Stimulated activated CD4-positive, alpha-beta T cell treated with anti-CD3 and anti-CD28 coated beads, Interleukin-2, amount 100 ng/mL, for 24 hours (primary cell): ENCODE results near the gene GNG7.
"Not testable (repeated sequence)": the region's sequence is repeated elsewhere in the genome, so short reads cannot be mapped to it uniquely, and the experiment has no call there.

Experiments used
- DNase-seq, 2 donors: peaks; one replicate each; pipeline ENCODE4 v3.0.0-alpha.2; 2020

Gene GNG7

DNA sequence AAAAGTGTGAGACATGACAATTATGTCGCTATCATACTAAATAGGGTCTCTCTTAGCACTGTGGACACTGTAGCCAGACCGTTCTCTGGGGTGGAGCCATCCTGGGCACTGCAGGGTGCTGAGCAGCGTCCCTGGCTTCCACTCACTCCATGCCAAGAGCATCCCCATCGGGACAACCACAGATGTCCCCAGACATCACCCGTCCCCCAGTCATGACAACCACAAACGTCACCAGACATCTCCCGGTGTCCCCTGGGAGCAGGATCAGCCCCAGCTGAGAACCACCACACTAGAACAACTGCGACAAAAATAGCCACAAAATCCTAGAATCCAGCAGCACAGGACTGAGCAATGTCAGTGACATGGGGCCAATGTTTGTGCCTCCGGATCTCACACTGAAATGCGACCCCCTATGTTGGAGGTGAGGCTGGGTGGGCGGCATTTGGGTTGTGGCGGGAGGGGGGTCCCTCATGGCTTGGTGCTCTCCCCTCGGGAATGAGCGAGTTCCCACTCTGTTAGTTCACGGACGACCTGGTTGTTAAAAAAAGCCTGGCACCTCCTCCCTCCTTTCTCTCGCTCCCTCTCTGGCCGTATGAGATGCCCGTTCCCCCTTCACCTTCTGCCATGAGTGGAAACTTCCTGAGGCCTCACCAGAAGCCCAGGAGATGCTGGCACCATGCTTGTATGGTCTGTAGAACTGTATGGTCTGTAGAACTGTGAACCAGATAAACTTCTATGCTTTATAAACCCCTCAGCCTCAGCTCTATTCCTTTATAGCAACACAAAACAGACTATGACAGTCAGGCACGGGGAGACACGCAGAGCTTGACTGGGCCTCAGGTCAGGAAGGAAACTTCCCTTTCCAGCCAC lies 132.7 kb downstream of the GNG7 start:
- no peak for DNase-seq

- DNase-seq = no peak
Observed at GRCh38 chr19:2567996-2568395, 134.5 kb downstream of the GNG7 start.

DNA sequence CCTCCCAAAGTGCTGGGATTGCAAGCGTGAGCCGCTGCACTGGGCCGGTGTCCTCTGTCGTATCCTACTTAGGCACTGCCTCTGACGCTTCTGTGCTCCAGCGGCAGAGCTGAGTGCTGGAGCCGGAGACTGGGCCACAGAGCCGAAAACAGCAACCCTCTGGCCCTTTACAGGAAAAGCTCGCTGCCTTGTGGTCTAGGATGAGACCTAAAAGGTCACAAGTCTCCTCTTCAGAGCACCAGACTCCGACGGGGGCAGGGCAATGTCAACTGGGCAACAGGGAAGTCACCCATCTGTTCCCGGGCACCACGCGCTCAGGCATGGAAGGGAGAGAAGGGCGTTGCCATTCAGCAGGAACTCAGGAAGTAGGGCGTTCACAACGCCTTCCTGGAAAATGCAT lies 134.9 kb downstream of the GNG7 start:
- DNase-seq = no peak

- not testable (repeated sequence) for DNase-seq
Observed at GRCh38 chr19:2563546-2563945, 138.9 kb downstream of the GNG7 start.

DNA sequence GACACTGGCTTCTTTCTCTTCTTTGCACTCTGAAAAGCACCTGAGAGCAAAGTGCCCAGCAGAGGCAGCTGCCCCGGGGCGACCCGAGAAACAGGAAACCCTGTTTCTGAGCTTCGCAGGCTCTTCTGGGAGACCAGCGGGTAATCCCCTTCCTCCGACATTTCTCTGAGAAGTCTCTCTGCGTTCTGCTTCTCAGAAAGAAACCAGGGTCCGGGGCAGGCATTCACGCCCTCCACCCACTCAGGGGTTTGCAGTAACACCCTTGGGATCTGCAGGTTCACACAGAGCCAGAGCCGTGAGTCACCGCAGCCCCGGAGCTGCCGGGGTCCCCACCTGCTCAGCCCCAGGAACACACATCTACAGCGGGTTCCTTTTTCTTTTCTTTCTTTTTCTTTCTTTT lies 140.6 kb downstream of the GNG7 start:
- DNase-seq = peak; percentile 59 to 76

DNA sequence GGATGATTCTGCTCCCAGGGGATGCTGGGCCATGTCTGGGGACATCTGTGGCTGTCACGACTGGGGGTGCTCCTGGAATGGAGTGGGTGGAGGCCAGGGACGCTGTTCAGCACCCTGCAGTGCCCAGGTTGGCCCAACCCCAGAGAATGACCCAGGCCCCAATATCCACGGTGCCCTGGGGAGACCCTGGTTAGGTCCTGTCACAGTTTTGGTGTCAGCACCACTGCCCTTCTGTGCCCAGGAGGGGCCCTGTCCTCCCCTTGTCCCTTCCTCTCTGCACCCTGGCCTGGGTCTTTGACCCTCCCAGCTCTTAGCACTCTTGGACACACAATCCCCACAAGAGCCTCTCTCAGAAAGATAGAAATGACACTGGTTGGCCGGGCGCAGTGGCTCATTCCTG lies 141.3 kb downstream of the GNG7 start:
- no peak for DNase-seq

DNA sequence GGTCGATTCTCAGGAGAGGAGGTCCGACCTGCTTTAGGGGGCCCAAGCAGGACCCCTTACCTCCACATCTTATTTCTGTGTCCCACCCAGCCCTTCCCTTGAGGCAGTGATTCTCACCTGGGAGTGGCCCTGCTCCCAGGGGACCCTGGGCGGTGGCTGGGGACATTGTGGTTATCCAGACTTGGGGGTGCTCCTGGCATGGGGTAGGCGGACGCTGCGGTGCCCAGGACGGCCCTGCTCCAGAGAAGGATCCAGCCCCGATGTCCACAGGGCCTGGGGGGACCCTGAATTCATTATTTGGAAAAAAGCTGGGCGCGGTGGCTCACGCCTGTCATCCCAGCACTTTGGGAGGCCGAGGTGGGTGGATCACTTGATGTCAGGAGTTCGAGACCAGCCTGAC lies 142.1 kb downstream of the GNG7 start:
- no peak for DNase-seq

- no peak for DNase-seq
Observed at GRCh38 chr19:2558543-2558942, 144.0 kb downstream of the GNG7 start.

- not testable (repeated sequence) for DNase-seq
Observed at GRCh38 chr19:2558131-2558530, 144.4 kb downstream of the GNG7 start.

GRCh38 chr19:2557093-2557440 lies 145.4 kb downstream of the GNG7 start:
- no peak for DNase-seq

DNA sequence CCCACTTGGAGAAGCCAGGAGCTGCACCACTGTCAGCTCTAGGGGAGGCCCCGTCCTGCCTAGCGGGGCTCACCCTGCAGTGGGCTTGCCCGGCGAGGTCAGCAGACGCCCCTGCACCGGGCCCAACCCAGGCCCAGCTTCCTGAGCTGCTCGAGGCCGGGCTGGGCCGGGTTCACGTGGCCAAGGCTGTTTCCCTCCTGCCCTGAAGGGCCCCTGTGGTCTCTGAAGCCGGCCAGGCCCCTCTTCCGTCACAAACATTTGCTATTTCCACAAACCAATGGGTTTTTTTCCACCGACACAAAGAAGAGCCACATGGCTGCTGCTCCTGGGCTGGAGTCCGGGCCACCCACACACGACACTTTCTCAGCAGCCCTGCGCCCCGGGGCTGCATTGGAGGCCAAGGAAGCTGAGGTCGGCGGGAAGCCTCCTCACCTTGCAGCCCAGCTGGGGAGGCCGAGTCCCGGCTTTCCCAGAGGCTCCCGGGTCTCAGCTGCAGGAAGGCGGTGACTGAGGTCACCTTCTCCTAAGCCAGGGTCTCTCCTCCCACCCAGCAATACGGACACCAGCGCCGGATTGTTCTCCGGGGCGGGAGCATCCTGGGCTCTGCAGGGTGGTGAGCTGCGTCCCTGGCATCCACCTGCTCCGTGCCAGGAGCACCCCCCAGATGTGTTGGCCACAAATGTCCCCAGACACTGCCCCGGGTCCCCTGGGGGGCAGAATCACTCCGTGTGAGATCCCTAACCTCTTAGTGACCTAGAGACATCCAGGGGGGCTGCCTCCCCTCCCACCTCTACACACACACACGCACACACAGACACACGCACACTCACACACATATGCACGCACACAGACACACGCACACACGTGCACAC lies 146.0 kb downstream of the GNG7 start:
- DNase-seq = no peak

DNA sequence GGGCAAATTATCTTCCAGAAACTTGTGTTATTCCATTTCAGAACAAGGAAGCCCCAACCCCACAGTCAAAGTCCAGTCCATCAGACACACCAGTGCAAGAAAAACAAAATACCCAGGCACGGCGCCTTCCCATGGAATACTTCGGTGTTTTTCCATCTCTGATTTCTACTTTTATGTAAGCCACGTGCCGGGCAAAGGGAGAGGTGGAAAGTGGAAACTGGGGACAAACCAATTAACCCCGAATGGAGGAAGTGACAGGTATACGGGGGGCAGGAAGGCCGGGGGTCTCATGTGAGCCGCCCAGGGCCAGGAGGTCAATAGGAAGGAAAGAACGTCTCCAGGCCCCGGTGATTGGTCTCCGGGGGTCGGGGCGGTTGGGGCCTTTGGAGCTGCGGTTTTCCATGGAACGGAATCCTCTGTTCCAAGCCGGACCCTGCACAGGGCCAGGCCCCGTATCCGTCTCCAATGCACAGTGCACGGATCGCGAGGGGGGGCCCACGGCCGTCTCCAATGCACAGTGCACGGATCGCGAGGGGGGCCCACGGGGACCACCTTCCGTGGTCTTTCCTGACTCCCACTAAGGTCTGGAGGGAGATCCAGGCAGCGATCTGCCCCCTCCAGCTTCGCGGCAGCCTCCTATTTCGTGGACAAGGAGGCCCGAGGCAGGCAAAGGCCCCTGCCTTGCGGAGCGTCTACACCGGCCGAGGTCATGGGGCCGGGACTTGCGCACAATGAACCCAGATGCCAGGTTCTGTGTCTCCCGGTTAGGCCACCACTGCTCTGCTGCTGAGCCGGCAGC lies 146.9 kb downstream of the GNG7 start:
- no peak for DNase-seq

DNA sequence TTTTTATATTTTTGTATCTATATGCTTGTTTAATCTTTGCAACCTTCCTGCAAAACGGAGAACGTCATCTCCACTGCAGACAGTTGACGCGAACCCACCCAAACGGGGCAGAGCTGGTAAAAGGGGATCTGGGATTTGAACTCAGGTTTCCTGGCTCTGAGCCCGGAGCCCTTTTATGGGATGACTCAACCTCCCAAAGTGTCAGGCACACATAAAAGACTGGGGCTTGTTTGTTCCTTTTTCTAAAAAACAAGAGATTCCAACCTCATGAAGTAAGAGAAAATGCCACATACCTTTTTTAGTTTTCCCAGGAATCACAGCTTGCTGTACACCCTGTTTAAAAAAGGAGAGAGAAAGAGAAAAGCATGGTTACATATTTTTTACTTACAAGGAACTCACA lies 147.6 kb downstream of the GNG7 start:
- DNase-seq = no peak

DNA sequence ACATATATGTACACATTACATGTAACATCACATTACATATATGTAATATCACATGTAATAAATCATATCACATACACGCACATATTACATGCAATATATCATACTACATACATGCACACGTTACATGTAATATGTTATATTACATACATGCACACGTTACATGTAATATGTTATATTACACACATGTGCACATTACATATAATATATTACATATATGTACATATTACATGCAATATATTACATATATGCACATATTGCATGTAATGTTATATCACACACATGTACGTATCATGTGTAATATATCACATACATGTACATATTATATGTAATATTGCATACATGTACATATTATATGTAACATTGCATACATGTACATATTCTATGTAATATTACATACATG lies 149.0 kb downstream of the GNG7 start:
- no peak for DNase-seq

GRCh38 chr19:2552859-2553258 lies 149.6 kb downstream of the GNG7 start:
- DNase-seq = peak; percentile 43 to 58

GRCh38 chr19:2551864-2552185 lies 150.7 kb downstream of the GNG7 start:
- DNase-seq = no peak

GRCh38 chr19:2551172-2551863 lies 151.2 kb downstream of the GNG7 start:
- DNase-seq = no peak

DNA sequence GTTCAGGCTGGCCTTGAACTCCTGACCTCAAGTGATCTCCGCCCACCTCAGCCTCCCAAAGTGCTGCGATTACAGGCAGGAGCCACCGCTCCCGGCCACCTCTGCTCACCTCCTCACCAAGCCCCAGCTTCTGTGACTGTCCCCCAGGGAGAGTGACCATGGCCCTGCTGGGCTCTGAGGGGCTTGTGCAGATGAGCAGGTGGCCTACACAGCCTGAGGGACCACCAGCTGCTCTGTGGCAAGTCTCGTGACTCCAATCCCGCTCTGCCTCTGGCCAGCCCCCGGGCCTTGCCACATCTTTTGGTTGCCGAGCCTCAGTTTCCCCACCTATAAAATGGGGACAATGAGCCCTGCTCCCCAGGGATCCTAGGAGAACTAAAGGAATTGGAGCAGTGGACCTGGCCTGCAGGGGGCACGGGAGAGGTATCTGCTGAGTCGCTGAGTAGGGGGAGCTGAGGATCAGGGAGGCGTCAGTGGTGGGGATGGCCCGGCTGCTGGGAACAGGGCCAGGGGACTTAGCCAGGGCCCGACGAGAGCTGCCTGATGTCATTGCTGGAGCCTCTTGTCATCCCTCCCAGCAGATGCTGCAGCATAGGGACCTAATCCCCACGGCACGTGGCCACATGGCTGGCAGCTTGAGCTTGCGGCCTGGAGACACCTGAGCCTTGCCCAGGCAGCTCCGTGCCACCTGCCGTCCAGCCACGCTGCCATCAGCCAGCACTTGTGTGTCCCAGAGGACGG lies 151.9 kb downstream of the GNG7 start:
- no peak for DNase-seq

- no peak for DNase-seq
Observed at GRCh38 chr19:2549701-2550191, 152.7 kb downstream of the GNG7 start.

DNA sequence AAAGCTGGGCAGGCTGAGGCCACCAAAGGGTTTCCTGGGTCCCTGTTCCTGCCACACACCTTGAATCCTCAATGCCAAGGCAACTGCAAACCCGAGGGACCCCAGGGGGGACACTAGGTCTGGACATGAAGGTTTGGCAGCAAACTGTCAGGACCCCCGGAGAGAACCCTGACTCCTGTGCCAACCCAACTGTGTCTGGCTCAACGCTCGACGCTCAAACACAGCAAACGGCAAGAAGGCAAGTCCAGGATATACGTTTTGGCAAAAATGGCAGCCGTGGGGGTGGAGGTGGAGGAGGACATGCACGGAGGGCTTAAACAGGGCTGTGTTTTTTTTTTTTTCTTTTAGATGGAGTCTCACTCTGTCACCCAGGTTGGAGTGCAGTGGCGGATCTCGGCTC lies 153.5 kb downstream of the GNG7 start:
- no peak for DNase-seq

DNA sequence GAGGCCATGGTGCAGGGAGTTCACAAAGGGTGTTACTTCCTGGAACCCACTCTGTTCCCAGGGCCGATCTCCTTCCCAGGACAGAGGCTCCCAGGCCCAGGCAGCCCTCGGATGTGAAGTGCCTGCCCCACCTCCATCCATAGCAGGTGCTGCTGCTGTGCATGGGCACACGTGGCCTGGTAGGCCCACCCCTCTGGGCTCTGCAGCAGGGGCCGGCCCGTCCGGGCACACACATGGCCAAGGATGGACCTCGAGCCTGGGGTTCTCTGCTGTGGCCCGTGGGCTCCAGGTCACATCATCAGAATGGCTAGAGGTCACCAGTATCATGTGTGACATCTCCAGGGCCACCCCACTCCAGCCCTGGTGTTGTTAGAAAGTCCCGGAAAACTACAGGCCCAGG lies 154.8 kb downstream of the GNG7 start:
- no peak for DNase-seq
